Stimulated activated CD4-positive, alpha-beta T cell treated with anti-CD3 and anti-CD28 coated beads, Interleukin-4, amount 100 ng/mL, for 48 hours (primary cell): ENCODE measurements around the gene KDELR3.

Source experiments
- DNase-seq, 2 donors: peaks; one replicate each; pipeline ENCODE4 v3.0.0-alpha.2; 2020; ENCODE audit warnings: low read depth in 2 of 2

The KDELR3 gene

GRCh38 chr22:38467904-38468442 lies at the start of gene KDELR3:
TSS of gene KDELR3 (plus strand) at chr22:38468096. CDS start at chr22:38468234, 138 bp downstream.
- peak; percentile 57 to 58 for DNase-seq

GRCh38 chr22:38418589-38418988 lies 49.3 kb upstream of the KDELR3 start:
- no peak for DNase-seq

DNA sequence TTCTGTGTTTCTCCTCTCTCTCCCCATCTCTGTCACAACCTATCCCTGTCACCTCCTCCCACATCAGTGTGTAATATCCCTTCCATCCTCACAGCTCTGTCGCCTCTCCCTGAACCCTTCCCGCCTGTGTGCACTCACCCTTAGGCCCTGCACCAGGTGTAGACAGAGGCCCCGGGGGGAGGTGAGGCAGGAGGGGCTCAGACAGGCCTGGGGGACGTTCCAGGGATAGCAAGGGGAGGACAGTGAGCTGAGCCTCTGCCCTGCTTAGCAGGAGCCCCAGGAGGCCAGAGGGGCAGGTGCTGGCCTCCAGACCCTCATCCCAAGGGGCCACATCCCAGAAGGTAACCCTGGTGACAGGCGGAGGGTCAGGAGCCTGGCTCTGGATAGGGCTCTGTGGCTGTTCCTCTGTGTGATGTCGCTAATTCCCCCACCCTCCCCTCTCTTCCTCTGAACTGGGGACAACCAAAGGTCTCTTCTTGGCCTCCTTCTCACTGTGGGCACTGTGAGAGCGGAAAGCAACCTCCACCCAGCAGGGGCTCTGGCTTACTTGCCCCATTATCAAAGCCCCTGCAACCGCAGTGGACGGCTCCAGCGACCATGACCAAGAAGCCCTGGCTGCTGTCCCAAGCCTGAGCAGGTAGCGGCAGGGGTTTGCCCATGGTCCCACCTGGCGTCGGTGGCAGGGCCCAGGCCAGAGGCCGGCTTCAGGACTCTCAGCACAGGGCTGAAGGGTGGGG lies 48.6 kb upstream of the KDELR3 start:
- no peak for DNase-seq

DNA sequence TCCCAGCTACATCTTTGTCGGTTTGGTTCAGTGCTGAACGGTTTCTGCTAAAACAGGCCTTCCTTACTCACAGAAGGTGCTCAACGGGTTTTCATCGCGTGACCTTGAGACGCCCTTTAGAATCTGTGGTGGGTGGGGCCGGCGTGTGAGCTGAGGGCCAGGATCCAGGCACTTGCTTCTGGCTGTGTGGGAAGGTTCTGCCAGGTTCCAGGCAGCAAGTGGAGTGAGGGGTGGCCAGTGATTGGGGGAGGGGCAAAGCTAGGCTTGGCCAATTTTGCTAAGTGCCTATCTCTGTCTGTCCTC lies 48.1 kb upstream of the KDELR3 start:
- no peak for DNase-seq

GRCh38 chr22:38420734-38421133 lies 47.2 kb upstream of the KDELR3 start:
- DNase-seq, result no peak

GRCh38 chr22:38422611-38423511 lies 45.0 kb upstream of the KDELR3 start:
- no peak for DNase-seq

- DNase-seq, result no peak
These were observed 44.1 kb upstream of the KDELR3 start for GRCh38 chr22:38423512-38424503.

GRCh38 chr22:38424525-38425080 lies 43.3 kb upstream of the KDELR3 start:
- DNase-seq, result no peak

GRCh38 chr22:38426628-38427027 lies 41.3 kb upstream of the KDELR3 start:
- DNase-seq, result no peak

DNA sequence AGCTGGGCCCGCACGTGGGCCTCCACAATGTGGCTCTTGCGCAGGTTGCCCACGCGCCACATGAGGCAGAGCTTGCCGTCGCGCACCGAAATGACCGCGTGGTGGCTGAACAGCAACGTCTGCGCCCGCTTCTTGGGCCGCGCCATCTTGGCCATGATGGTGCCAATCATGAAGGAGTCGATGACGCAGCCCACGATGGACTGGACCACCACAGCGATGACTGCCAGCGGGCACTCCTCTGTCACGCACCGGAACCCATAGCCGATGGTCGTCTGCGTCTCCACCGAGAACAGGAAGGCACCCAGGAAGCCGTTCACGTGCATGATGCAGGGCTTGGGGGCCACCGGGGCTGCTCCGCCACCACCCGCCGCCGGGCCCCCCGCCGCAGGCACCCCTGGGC lies 40.4 kb upstream of the KDELR3 start:
- DNase-seq, result no peak

DNA sequence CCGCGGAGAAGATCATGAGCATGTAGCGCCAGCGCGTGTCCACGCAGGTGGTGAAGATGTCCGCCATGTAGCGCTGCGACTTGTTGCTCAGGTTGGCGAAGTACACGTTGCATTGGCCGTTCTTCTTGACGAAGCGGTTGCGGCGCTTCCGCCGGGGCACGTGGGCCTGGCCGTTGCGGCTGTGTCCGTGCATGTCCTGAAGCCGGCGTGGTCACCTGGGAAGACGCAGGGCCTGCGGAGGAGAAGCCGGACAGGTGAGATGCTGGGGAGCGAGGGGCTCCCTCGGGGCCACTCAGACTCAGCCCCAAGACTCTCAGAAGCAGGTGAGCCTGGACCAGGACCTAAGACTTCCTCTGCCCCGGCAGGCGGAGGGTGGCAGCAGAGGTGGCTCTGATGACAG lies 40.0 kb upstream of the KDELR3 start:
- no peak for DNase-seq

- DNase-seq, result no peak
These were observed 39.2 kb upstream of the KDELR3 start for GRCh38 chr22:38428714-38429113.

DNA sequence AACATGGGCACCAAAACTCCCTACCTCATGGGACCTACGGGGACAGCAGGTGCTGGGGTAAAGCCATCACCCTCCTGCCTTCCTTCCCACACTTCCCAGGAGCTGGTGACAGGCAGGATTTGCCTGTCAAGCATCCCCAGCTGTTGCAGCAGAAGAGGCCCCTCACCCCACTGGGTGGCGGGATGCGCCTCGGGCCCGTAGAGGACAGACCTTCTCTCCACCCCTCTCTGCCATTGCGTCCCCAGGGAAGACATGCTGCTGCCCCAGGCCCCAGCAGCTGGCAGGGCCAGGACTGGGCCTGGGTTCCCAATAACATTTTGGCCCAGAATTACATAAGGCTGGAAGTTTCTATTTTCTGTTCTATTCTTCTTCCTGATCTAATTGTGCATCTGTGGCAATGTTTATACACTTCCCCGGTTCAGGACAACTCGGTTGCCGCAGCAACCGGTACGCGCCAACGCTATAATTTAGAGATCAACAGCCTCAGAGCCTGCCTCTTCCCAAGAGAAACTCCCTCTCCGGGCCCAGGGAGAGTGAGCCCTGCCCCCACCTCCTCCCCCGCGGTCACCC lies 38.3 kb upstream of the KDELR3 start:
- no peak for DNase-seq

GRCh38 chr22:38431266-38432010 lies 36.5 kb upstream of the KDELR3 start:
- DNase-seq, result no peak

- DNase-seq, result no peak
These were observed 35.6 kb upstream of the KDELR3 start for GRCh38 chr22:38432264-38432663.

- DNase-seq, result no peak
These were observed 34.0 kb upstream of the KDELR3 start for GRCh38 chr22:38433871-38434270.

DNA sequence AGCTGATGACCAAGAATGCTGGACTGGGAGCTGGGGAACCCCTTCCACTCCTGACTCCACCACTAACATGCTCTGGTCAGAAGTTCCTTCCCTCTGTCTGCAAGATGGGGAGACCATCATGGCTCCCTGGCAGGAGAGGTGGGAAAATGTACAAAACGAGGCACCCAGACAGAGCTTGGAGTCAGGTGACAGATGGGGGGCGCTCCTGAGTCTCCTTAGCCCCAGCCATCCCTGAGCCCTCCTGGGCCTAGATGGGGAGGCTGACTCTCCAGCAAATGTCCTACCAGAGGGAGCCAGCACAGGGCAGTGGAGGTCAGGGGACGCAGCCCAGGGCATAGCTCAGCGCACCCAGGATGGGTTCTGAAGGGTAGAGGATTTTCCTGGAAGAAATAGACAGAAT lies 32.9 kb upstream of the KDELR3 start:
- DNase-seq, result no peak

- no peak for DNase-seq
These were observed 31.9 kb upstream of the KDELR3 start for GRCh38 chr22:38435965-38436364.

DNA sequence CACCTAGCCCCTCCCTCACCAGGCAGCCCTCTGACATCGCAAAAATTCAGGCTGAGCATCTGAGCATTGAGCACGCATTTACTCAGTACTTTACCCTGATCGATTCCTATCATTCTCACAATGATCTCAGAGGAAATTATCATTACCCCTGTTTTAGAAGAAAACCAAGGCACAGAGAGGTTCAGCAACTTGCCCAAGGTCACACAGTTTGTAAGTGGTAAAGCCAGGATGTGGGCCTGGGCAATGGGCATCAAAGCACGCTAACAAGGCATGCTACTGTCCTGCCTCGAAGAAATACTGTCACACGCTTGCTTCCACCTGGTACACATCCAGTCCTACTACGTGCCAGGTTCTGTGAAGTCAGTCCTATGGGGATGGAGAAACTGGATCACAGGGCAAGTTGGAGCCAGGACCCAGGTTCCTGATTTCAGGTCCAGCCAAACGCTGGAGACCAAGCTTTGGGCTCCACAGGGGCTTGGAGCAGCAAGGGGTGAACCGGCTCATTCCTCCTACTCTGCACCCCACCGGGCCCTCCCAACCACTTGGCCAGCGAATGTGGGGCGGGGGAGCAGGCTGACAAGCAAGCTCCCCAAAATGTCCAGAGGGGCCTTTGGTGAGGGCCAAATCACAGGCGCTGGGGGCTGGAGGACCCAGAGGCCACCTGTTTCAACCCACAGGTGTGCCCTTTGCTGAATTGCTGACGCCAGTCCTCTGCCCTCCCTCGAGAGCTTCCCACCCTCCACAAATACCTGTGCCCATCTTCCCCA lies 31.1 kb upstream of the KDELR3 start:
- no peak for DNase-seq

DNA sequence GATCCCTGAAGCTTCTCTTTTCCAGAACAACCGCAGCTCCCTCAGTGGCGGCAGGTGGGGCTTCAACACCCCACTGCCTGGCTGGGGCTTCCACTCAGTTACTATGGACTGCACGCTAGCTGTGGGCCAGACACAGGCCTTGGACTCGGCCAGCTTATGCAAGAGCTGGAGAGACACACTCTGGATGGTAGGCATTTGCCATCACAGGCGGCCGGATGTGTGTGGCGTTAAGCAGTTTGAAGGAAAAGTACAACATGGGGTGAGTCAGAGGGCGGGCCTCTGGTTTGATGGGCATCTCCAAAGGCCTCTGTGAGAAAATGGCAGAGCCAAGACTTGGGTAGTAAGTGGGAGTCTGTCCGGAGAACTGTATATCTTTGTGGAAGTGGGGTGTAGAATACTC lies 30.5 kb upstream of the KDELR3 start:
- no peak for DNase-seq
